ENCODE results near the gene UBN2.
A peak's percentile ranks its signal among the peaks of the same experiment; 100 is the strongest.

UBN2 gene

DNA sequence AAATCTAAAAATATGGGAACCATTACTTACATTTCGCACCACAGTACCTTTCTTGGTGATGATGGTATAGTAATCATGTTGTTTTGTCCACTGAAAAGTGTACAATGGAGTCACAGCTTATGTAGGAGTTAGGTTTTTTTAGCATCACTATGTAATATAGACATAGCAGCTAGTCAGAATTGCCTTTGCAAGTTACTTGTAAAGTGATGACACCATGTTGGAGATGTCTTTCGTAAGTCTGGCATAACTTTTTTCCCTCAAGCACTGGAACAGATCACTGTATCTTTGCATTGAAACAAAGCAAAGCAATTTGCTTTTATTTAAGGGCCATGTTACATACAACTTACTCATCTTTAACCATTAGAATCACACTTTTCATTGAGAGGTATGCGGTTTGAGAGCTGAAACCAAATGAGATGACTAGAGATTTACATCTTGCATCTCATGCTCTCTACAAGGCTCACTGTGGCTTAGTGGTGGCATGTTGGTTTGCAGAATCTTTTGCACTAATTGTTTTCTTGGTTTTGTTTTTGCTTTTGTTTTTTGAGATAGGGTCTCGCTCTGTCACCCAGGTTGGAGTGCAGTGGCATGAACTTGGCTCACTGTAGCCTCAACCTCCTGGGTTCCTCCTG is 18.3 kb downstream of the UBN2 start:
- Mint-ChIP-seq H3K4me1 (no peaks in the 10 kb centered on the region), H3K27ac (no peak overlapping the region), H3K27me3 (no peaks in the 10 kb centered on the region), H3K9me3 (no peaks in the 10 kb centered on the region), H3K4me3 (no peak overlapping the region), H3K36me3 (ENCODE audit: low read depth) (peaks cover 29% of the 10 kb centered on the region)
- peak; percentile 40 for ATAC-seq
- DNase-seq, result no peak

DNA sequence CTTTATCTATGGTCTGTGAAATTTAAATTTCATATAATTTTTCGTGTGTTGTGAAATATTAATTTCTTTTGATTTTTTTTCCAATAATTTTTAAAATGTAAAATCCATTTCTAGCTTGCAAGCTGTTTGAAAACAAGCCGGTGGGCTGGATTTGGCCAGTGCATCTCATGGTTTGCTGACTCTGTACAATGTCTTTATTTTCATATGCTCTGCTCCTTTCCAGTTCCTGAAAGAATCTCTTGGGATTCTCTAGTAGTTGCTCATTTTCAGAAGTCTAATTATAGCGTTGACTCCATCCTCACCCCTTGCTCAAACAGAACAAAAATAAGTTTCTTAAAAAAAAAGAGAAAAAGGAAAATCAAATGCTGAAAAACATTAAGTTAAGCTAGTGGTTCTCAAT is 21.4 kb downstream of the UBN2 start:
- Mint-ChIP-seq H3K36me3 (ENCODE audit: low read depth) (peaks cover 21% of the 10 kb centered on the region), H3K4me3 (no peak overlapping the region), H3K27ac (no peak overlapping the region), H3K27me3 (no peaks in the 10 kb centered on the region), H3K9me3 (no peaks in the 10 kb centered on the region), H3K4me1 (no peaks in the 10 kb centered on the region)
- DNase-seq (no peak), ATAC-seq (no peak)

GRCh38 chr7:139254281-139254680 is 23.2 kb downstream of the UBN2 start:
- no peak overlapping the region for H3K4me3 Mint-ChIP-seq
- no peaks in the 10 kb centered on the region for H3K27me3 Mint-ChIP-seq
- no peak for ATAC-seq
- no peak overlapping the region for H3K27ac Mint-ChIP-seq
- no peaks in the 10 kb centered on the region for H3K4me1 Mint-ChIP-seq
- DNase-seq, result no peak
- peaks cover 18% of the 10 kb centered on the region for H3K36me3 Mint-ChIP-seq (ENCODE audit: low read depth)
- no peaks in the 10 kb centered on the region for H3K9me3 Mint-ChIP-seq

DNA sequence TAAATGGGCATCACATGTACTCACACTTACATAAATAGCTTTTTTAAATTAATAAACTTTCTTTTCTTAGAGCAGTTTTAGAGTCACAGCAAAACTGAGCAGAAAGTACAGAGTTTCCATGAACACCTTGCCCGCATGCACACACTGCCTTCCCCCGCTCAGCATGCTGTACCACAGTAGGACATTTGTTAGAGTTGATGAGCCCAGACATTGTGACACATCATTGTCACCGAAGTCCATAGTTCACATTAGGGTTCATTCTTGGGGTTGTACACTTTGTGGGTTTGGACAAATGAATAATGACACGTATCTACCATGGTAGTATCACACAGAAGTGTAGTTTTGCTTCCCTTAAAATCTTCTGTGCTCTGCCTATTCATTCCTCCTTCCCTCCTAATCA is 23.7 kb downstream of the UBN2 start:
- Mint-ChIP-seq H3K27ac (no peak overlapping the region), H3K9me3 (no peaks in the 10 kb centered on the region), H3K36me3 (ENCODE audit: low read depth) (peaks cover 16% of the 10 kb centered on the region), H3K4me3 (no peak overlapping the region), H3K27me3 (no peaks in the 10 kb centered on the region), H3K4me1 (no peaks in the 10 kb centered on the region)
- ATAC-seq (no peak), DNase-seq (no peak)

- no peaks in the 10 kb centered on the region for H3K4me1 Mint-ChIP-seq
- ATAC-seq, result no peak
- no peak for DNase-seq
- H3K4me3 Mint-ChIP-seq, result no peak overlapping the region
- H3K27ac Mint-ChIP-seq, result no peak overlapping the region
- H3K27me3 Mint-ChIP-seq, result no peaks in the 10 kb centered on the region
- H3K36me3 Mint-ChIP-seq (ENCODE audit: low read depth), result peaks cover 16% of the 10 kb centered on the region
- H3K9me3 Mint-ChIP-seq, result no peaks in the 10 kb centered on the region
These were observed 24.3 kb downstream of the UBN2 start for GRCh38 chr7:139255290-139255689.

- DNase-seq, result no peak
- H3K9me3 Mint-ChIP-seq, result no peaks in the 10 kb centered on the region
- no peaks in the 10 kb centered on the region for H3K4me1 Mint-ChIP-seq
- no peak overlapping the region for H3K4me3 Mint-ChIP-seq
- no peak overlapping the region for H3K27ac Mint-ChIP-seq
- ATAC-seq, result no peak
- H3K27me3 Mint-ChIP-seq, result no peaks in the 10 kb centered on the region
- peaks cover 9% of the 10 kb centered on the region for H3K36me3 Mint-ChIP-seq (ENCODE audit: low read depth)
These were observed 28.1 kb downstream of the UBN2 start for GRCh38 chr7:139259142-139259541.

GRCh38 chr7:139264220-139264619 is 33.2 kb downstream of the UBN2 start:
- ATAC-seq (no peak), DNase-seq (no peak)
- Mint-ChIP-seq H3K27ac (no peak overlapping the region), H3K4me1 (no peaks in the 10 kb centered on the region), H3K9me3 (no peaks in the 10 kb centered on the region), H3K36me3 (ENCODE audit: low read depth) (peaks cover 10% of the 10 kb centered on the region), H3K4me3 (no peak overlapping the region), H3K27me3 (no peaks in the 10 kb centered on the region)

GRCh38 chr7:139265673-139266072 is 34.6 kb downstream of the UBN2 start:
- no peaks in the 10 kb centered on the region for H3K27me3 Mint-ChIP-seq
- H3K4me1 Mint-ChIP-seq, result no peaks in the 10 kb centered on the region
- ATAC-seq (no peak), DNase-seq (no peak)
- H3K4me3 Mint-ChIP-seq, result no peak overlapping the region
- no peak overlapping the region for H3K27ac Mint-ChIP-seq
- H3K36me3 Mint-ChIP-seq (ENCODE audit: low read depth), result peaks cover 15% of the 10 kb centered on the region
- no peaks in the 10 kb centered on the region for H3K9me3 Mint-ChIP-seq

DNA sequence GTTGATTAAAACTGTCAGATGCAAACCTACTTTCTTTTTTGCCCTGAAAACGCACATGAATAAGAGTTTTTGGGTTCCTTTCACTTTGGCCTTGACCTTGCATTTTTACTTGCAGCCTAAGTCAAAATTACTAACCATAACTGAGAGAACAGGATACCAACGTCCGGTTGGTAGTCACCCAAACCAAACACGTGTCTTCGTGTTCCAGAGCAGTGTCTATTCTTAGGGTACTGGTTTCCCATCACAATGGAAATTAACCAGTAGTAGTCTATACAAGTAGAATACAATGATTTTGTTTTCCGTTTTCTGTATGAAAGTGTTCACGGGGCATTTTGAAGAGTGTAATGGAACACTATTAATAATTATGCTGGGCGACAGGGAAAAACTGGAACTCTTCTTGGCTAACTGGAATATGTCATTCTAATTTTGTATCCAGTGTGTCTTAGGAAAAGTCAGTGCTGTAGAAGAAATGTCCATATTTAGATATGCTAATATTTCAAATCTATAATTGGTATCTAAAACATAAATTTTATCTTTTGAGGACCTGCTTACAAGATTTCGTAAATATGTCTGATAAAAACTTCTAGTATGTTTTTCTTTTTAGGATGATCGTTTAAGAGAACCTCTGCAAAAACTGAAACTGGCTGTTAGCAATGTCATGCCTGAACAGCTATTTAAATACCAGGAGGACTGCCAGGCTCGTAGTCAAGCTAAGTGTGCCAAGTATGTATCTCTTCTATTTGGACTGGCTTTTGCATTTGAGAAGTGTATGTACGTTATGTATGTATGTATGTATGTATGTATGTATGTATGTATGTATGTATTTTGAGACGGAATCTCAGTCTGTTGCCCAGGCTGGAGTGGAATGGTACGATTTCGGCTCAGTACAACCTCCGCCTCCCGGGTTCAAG is 40.9 kb downstream of the UBN2 start:
- no peaks in the 10 kb centered on the region for H3K4me1 Mint-ChIP-seq
- no peaks in the 10 kb centered on the region for H3K9me3 Mint-ChIP-seq
- ATAC-seq (no peak), DNase-seq (no peak)
- no peaks in the 10 kb centered on the region for H3K27me3 Mint-ChIP-seq
- peaks cover 16% of the 10 kb centered on the region for H3K36me3 Mint-ChIP-seq (ENCODE audit: low read depth)
- H3K27ac Mint-ChIP-seq, result no peak overlapping the region
- no peak overlapping the region for H3K4me3 Mint-ChIP-seq

DNA sequence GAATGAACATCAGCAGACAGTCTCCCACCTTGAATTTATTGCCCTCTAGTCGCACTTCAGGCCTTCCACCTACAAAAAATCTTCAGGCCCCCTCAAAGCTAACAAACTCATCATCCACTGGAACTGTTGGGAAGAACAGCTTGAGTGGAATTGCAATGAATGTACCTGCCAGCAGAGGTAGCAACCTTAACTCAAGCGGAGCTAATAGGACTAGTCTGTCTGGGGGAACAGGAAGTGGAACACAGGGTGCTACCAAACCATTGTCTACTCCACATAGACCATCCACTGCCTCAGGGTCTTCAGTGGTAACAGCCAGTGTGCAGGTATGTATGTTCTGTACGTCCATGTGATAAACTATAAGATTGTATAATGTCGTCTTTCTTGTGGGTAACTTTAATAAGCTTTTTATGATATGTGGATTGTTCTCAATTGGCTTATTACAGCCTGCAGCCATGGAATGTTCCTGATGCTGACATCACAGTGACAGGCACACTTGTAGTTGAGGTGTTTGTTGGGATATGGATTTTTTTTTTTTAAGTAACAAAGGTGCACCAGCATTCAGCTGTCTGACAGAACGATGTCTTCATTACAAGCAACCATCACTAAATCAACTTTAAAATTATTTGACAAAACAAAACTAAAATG is 53.3 kb downstream of the UBN2 start:
- H3K27me3 Mint-ChIP-seq, result no peaks in the 10 kb centered on the region
- no peak overlapping the region for H3K27ac Mint-ChIP-seq
- ATAC-seq (no peak), DNase-seq (no peak)
- no peaks in the 10 kb centered on the region for H3K9me3 Mint-ChIP-seq
- no peak overlapping the region for H3K4me3 Mint-ChIP-seq
- no peaks in the 10 kb centered on the region for H3K4me1 Mint-ChIP-seq
- peaks cover 17% of the 10 kb centered on the region for H3K36me3 Mint-ChIP-seq (ENCODE audit: low read depth)

DNA sequence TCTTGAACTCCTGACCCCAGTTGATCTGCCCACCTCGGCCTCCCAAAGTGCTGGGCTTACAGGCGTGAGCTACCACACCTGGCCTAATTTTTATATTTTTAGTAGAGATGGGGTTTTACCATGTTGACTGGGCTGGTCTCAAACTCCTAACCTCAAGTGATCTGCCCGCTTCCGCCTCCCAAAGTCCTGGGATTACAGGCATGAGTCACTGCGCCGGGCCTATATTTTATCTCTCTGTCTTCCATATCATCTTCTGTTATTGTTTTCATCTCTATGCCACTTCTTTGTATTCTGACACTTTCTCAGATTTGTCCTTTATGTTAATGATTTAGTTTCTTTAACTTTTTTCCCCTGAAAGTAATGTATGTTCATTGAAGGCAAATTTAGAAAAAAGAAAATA is 55.1 kb downstream of the UBN2 start:
- Mint-ChIP-seq H3K9me3 (no peaks in the 10 kb centered on the region), H3K4me1 (no peaks in the 10 kb centered on the region), H3K27ac (no peak overlapping the region), H3K4me3 (no peak overlapping the region), H3K36me3 (ENCODE audit: low read depth) (peaks cover 17% of the 10 kb centered on the region), H3K27me3 (no peaks in the 10 kb centered on the region)
- ATAC-seq, result no peak
- DNase-seq, result no peak

- no peaks in the 10 kb centered on the region for H3K27me3 Mint-ChIP-seq
- no peak overlapping the region for H3K27ac Mint-ChIP-seq
- no peak overlapping the region for H3K4me3 Mint-ChIP-seq
- no peaks in the 10 kb centered on the region for H3K9me3 Mint-ChIP-seq
- ATAC-seq, result no peak
- peaks cover 16% of the 10 kb centered on the region for H3K36me3 Mint-ChIP-seq (ENCODE audit: low read depth)
- H3K4me1 Mint-ChIP-seq, result no peaks in the 10 kb centered on the region
- no peak for DNase-seq
These were observed 61.8 kb downstream of the UBN2 start for GRCh38 chr7:139292821-139293220.

- DNase-seq (no peak), ATAC-seq (no peak)
- H3K27ac Mint-ChIP-seq, result no peak overlapping the region
- peaks cover 18% of the 10 kb centered on the region for H3K36me3 Mint-ChIP-seq (ENCODE audit: low read depth)
- no peak overlapping the region for H3K4me3 Mint-ChIP-seq
- H3K4me1 Mint-ChIP-seq, result no peaks in the 10 kb centered on the region
- no peaks in the 10 kb centered on the region for H3K9me3 Mint-ChIP-seq
- no peaks in the 10 kb centered on the region for H3K27me3 Mint-ChIP-seq
These were observed 62.5 kb downstream of the UBN2 start for GRCh38 chr7:139293534-139293933.

GRCh38 chr7:139294241-139294640 is 63.2 kb downstream of the UBN2 start:
- Mint-ChIP-seq H3K27me3 (no peaks in the 10 kb centered on the region), H3K36me3 (ENCODE audit: low read depth) (peaks cover 18% of the 10 kb centered on the region), H3K4me3 (no peak overlapping the region), H3K4me1 (no peaks in the 10 kb centered on the region), H3K27ac (no peak overlapping the region), H3K9me3 (no peaks in the 10 kb centered on the region)
- ATAC-seq (no peak), DNase-seq (no peak)

DNA sequence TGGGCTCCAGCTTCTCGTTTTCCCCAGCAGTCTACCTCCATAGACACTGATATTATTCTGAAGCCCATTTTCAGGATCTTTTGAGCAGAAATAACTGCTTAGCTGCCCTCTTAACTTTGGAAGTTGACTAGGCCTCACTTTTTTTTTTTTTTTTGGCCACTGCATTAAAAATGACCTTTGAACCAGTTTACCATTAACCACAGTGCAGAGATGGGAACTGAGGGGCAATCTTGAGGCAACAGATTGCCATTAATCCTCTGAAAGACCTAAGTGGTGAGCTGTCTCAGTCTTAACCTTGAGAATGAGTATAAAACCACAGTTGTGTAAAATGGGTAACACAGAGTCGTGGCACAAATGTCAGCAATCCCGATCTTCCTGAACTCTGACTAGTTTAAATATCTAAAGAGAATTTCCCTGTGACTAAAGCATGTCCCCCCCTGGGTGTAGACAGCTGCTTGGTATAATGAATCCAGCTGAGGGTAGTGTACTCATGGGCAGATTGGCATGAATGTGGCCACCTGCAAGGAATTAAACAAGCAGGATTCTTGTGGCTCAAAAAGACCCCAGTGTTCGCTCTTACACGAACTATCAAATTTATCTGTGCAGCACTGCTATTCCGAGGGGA is 64.0 kb downstream of the UBN2 start:
- no peak for DNase-seq
- no peaks in the 10 kb centered on the region for H3K4me1 Mint-ChIP-seq
- no peaks in the 10 kb centered on the region for H3K27me3 Mint-ChIP-seq
- H3K4me3 Mint-ChIP-seq, result no peak overlapping the region
- no peak for ATAC-seq
- H3K36me3 Mint-ChIP-seq (ENCODE audit: low read depth), result peaks cover 18% of the 10 kb centered on the region
- no peaks in the 10 kb centered on the region for H3K9me3 Mint-ChIP-seq
- H3K27ac Mint-ChIP-seq, result no peak overlapping the region
